Osteoblast (primary cell): ENCODE measurements around the gene DCST2. TPM values are rescaled to one million over a fixed set of nuclear protein-coding genes. Genes with fewer than 3 reads are reported as not detected.

Source experiments
- DNase-seq: peaks from one replicate; pipeline ENCODE4 v3.0.0; 2011; ENCODE audit warnings: low spot score, mixed read lengths; ENCODE audit not compliant: insufficient read length; ENCODE audit errors: missing footprints
- H2AFZ ChIP-seq: 2 replicates; pipeline ENCODE4 v1.6.0; 2011; ENCODE audit warnings: mild to moderate bottlenecking, low read length
- H3K27ac ChIP-seq: 2 replicates; pipeline ENCODE4 v1.5.1; 2011; ENCODE audit warnings: mild to moderate bottlenecking, low read depth, low read length, moderate library complexity
- H3K27me3 ChIP-seq: 2 replicates; pipeline ENCODE4 v1.6.0; 2012; ENCODE audit warnings: mild to moderate bottlenecking, control low read depth, inconsistent platforms, low read length, moderate library complexity; ENCODE audit not compliant: insufficient read depth
- H3K36me3 ChIP-seq: 2 replicates; pipeline ENCODE4 v1.5.1; 2011; ENCODE audit warnings: mild to moderate bottlenecking, low read length, control low read depth, moderate library complexity; ENCODE audit not compliant: insufficient read depth
- H3K4me1 ChIP-seq: 2 replicates; pipeline ENCODE4 v1.5.1; 2011; ENCODE audit warnings: mild to moderate bottlenecking, low read length, control low read depth, moderate library complexity; ENCODE audit not compliant: insufficient read depth
- H3K4me2 ChIP-seq: 2 replicates; pipeline ENCODE4 v1.6.0; 2011; ENCODE audit warnings: mild to moderate bottlenecking, low read length; ENCODE audit not compliant: insufficient read depth
- H3K4me3 ChIP-seq: fragments of 200-600 bp; sonication (generic); 3 replicates; pipeline ENCODE4 v1.5.1; 2012; ENCODE audit warnings: mild to moderate bottlenecking, low read length, inconsistent platforms; ENCODE audit not compliant: insufficient read depth
- H3K79me2 ChIP-seq: 2 replicates; pipeline ENCODE4 v1.6.0; 2012; ENCODE audit warnings: mild to moderate bottlenecking, low read length, control low read depth, inconsistent platforms; ENCODE audit not compliant: insufficient read depth
- H3K9me3 ChIP-seq: 2 replicates; pipeline ENCODE4 v1.5.1; 2011; ENCODE audit warnings: low read depth, low read length, control low read depth
- H4K20me1 ChIP-seq: 2 replicates; pipeline ENCODE4 v1.6.0; 2012; ENCODE audit warnings: mild to moderate bottlenecking, low read length, control low read depth; ENCODE audit not compliant: insufficient read depth
- total RNA-seq: library from RNA; depleted of rRNA; stranded (reverse); fragments of >200 nt; gene quantifications from 2 replicates; pipeline ENCODE4 v1.2.3, GENCODE V29; 2012
- TF ChIP-seq, protein P1 (sequence below): IDR thresholded peaks from 2 replicates; pipeline ENCODE4 v1.5.1; 2011; ENCODE audit warnings: mild to moderate bottlenecking, low read depth, low read length, moderate library complexity; ENCODE audit errors: extremely low read depth

DCST2 gene
- not detected in 2 replicates for total RNA-seq

DNA sequence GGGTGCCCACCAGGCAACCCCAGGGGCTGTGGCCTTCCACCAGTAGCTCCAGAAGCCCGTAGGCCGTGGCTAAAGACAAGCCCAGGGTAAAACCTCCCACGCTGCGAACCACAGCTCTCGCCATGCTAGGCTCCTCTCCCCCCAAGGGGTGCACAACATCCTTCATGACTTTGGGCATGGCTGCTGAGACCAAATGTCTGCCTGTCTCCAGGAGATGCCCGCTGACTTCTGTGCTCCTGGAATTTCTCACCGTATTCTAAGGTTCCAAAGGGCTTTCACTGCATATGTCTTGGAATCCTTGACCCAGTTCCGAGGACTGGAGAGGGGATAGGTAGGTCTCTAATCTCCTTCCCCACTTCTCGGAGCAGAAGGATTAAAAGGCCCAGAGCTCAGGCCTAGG lies at the start of gene DCST2, which contains the start of gene DCST1:
TSS of gene DCST2 (minus strand) at position 258 of the 400 bp plus-strand sequence. CDS start at position 178, 80 bp downstream.
TSS of gene DCST1 (plus strand) at position 301 of the 400 bp plus-strand sequence. CDS start 213 bp downstream, outside the sequence.
- H4K20me1 ChIP-seq, result no peaks in the 10 kb centered on the region
- H3K27me3 ChIP-seq, result peaks cover 11% of the 10 kb centered on the region
- H2AFZ ChIP-seq, result no peak within 1 kb of the TSS
- no peaks in the 10 kb centered on the region for H3K36me3 ChIP-seq
- TF ChIP-seq, protein P1, sequence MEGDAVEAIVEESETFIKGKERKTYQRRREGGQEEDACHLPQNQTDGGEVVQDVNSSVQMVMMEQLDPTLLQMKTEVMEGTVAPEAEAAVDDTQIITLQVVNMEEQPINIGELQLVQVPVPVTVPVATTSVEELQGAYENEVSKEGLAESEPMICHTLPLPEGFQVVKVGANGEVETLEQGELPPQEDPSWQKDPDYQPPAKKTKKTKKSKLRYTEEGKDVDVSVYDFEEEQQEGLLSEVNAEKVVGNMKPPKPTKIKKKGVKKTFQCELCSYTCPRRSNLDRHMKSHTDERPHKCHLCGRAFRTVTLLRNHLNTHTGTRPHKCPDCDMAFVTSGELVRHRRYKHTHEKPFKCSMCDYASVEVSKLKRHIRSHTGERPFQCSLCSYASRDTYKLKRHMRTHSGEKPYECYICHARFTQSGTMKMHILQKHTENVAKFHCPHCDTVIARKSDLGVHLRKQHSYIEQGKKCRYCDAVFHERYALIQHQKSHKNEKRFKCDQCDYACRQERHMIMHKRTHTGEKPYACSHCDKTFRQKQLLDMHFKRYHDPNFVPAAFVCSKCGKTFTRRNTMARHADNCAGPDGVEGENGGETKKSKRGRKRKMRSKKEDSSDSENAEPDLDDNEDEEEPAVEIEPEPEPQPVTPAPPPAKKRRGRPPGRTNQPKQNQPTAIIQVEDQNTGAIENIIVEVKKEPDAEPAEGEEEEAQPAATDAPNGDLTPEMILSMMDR, result no peak
- no peak within 1 kb of the TSS for H3K4me2 ChIP-seq
- DNase-seq, result no peak
- no peaks in the 10 kb centered on the region for H3K79me2 ChIP-seq
- H3K27ac ChIP-seq, result no peak within 1 kb of the TSS
- no peaks in the 10 kb centered on the region for H3K9me3 ChIP-seq
- H3K4me3 ChIP-seq, result no peak within 1 kb of the TSS
- H3K4me1 ChIP-seq, result no peaks in the 10 kb centered on the region

DNA sequence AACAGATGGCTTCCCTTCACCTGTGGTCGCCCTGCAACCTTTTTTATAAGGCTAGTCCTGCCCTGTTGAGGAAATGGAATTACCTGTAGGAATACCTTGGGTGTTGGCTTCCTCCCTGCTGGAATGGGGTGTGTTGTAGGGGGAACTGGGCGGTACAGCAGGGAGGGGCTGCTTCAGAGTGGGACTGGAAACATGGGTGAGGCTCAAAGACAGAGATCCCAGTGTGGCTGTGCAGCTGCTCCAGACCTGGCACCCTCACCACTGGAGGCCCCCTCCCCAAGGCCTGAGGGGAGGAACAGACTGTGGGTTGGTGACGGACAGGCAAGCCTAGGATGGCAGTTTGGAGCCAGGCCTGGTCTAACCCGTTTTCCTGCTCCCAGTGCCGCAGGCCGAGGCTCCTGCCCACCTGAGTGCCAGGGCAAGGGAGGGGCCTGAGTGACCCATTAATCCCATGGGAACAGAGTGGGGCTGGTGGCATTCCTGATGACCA lies 49.5 kb upstream of the DCST2 start:
- Histone ChIP-seq H3K9me3 (no peaks in the 10 kb centered on the region), H3K4me3 (no peak overlapping the region), H3K4me2 (no peak overlapping the region), H3K27me3 (peaks cover 52% of the 10 kb centered on the region), H3K79me2 (no peaks in the 10 kb centered on the region), H3K4me1 (peaks cover 9% of the 10 kb centered on the region), H2AFZ (no peak overlapping the region), H4K20me1 (peaks cover 3% of the 10 kb centered on the region), H3K36me3 (no peaks in the 10 kb centered on the region), H3K27ac (no peak overlapping the region)
- DNase-seq, result no peak
- TF ChIP-seq, protein P1, result no peak

DNA sequence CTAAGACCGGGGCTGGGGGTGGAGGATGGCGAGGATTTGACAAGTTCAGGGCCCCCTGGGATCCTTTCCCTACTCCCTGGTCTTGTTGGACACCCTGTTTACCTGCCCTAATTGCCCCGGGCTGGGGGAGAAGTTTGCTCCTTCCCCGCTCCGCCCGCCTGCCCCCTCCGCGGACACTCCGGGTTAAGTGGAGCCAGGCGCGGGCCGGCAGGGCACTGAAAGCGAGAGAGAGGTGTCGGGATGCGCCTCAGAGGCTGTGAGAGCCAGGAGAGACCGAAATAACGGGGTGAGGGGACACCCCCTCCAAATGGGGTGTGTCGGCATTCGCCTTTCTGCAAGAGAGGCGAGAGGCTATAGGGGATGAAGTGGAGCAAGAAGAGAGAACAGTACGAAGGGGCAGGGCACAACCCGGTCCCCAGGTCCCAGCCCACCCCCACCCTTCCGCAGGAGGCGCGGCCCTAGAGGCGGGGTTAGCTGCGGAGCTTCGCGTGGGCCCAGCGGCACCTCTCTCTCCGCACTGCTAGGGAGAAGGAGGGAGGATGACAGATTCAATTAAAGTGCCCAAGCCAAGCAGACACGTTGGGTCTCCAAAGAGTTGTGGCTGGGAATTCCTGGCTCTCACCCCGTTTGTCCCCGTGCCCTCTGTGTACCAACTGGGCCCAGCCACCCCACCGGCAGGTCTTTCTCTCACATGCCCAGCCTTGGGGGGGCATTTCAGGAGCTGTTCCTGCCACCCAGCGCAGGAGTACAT lies 48.9 kb upstream of the DCST2 start:
- H4K20me1 ChIP-seq, result peaks cover 3% of the 10 kb centered on the region
- DNase-seq, result peak; percentile 84
- TF ChIP-seq, protein P1, result no peak
- peaks cover 9% of the 10 kb centered on the region for H3K4me1 ChIP-seq
- no peaks in the 10 kb centered on the region for H3K9me3 ChIP-seq
- H3K4me2 ChIP-seq, result no peak overlapping the region
- H3K27ac ChIP-seq, result no peak overlapping the region
- H2AFZ ChIP-seq, result no peak overlapping the region
- H3K4me3 ChIP-seq, result no peak overlapping the region
- H3K79me2 ChIP-seq, result no peaks in the 10 kb centered on the region
- no peaks in the 10 kb centered on the region for H3K36me3 ChIP-seq
- peaks cover 52% of the 10 kb centered on the region for H3K27me3 ChIP-seq
